Measurements from ENCODE around the gene CMC2.

Gene CMC2

GRCh38 chr16:81006813-81007695 lies at the start of gene CMC2, which contains the start of gene CENPN:
CMC2 (minus strand) TSS chr16:81006885; CDS start chr16:80997394, 9,491 bp downstream.
CENPN (plus strand) TSS chr16:81007214; CDS start chr16:81011940, 4,726 bp downstream.
- DNase-seq, result peak; percentile 97

- no peak for DNase-seq
These were observed 47.1 kb upstream of the CMC2 start for GRCh38 chr16:81053761-81054160.

GRCh38 chr16:81042821-81043220 lies 36.1 kb upstream of the CMC2 start:
- DNase-seq, result no peak

GRCh38 chr16:81041696-81042095 lies 35.0 kb upstream of the CMC2 start:
- DNase-seq, result no peak

- DNase-seq, result no peak
These were observed 34.2 kb upstream of the CMC2 start for GRCh38 chr16:81040842-81041241.

GRCh38 chr16:81040131-81040530 lies 33.4 kb upstream of the CMC2 start:
- no peak for DNase-seq

GRCh38 chr16:81036751-81037350 lies 30.2 kb upstream of the CMC2 start:
- no peak for DNase-seq

- DNase-seq, result peak; percentile 55
These were observed 29.5 kb upstream of the CMC2 start for GRCh38 chr16:81035975-81036750.

GRCh38 chr16:81035398-81035974 lies 28.8 kb upstream of the CMC2 start, which contains the start of gene ATMIN:
ATMIN (plus strand) TSS chr16:81035842; CDS start chr16:81035871, 29 bp downstream.
- DNase-seq, result peak; percentile 90

GRCh38 chr16:81029930-81030604 lies 23.4 kb upstream of the CMC2 start:
- DNase-seq, result peak; percentile 49

- no peak for DNase-seq
These were observed 19.7 kb upstream of the CMC2 start for GRCh38 chr16:81026429-81026828.

- DNase-seq, result no peak
These were observed 11.8 kb upstream of the CMC2 start for GRCh38 chr16:81018496-81018895.

- DNase-seq, result no peak
These were observed 8.0 kb upstream of the CMC2 start for GRCh38 chr16:81014672-81015071.

GRCh38 chr16:81012974-81013373 lies 6.3 kb upstream of the CMC2 start:
- no peak for DNase-seq

- no peak for DNase-seq
These were observed 1.8 kb upstream of the CMC2 start for GRCh38 chr16:81008505-81008789.

GRCh38 chr16:81006211-81006812 lies 373 bp downstream of the CMC2 start:
- peak; percentile 84 for DNase-seq

- no peak for DNase-seq
These were observed 999 bp downstream of the CMC2 start for GRCh38 chr16:81005610-81006161.

GRCh38 chr16:81004646-81005353 lies 1.9 kb downstream of the CMC2 start:
- peak; percentile 18 for DNase-seq

- DNase-seq, result peak; percentile 45
These were observed 2.9 kb downstream of the CMC2 start for GRCh38 chr16:81003610-81004460.

- DNase-seq, result no peak
These were observed 3.6 kb downstream of the CMC2 start for GRCh38 chr16:81003064-81003463.

Data from activated CD4-positive, alpha-beta T cell treated with anti-CD3 and anti-CD28 coated beads for 48 hours (primary cell).